ENCODE data around the gene KIF27. TPM values are rescaled to one million over a fixed set of nuclear protein-coding genes. Genes with fewer than 3 reads are reported as not detected.
A peak's percentile ranks its signal among the peaks of the same experiment; 100 is the strongest.

KIF27 gene
- total and polyA plus RNA-seq, 2 of the 4 experiments (the other 2 are of a cell fraction), result 0.60 to 1.6 TPM

GRCh38 chr9:83962165-83962564 is 40.9 kb upstream of the KIF27 start:
- 0 out of 2 replicates have a peak overlapping the region, but pooled peaks have one; percentile 23 for H3K18ac ChIP-seq (ENCODE audit: low read depth, low read length)
- peak overlapping the region; percentile 1; the same call in 1 of the 2 replicates for H2BK120ac ChIP-seq (ENCODE audit: low read depth, low read length)
- no peak overlapping the region for H2AK5ac ChIP-seq (ENCODE audit: low read depth, low read length)
- ChIA-PET POLR2A (ENCODE audit: unreplicated experiment) (no interaction called here), CTCF (interaction anchor here (1.9 kb wide), 1 partner anchor 299 kb away, joined by 6 read pairs; no protein-coding TSS in a partner anchor)
- peak overlapping the region; percentile 22 for H2AK9ac ChIP-seq (replicated peaks; ENCODE audit: low read depth, low read length, poor library complexity)
- peak overlapping the region; percentile 56; the same call in 1 of the 2 replicates for H4K5ac ChIP-seq (ENCODE audit: low read depth, low read length)
- H2BK15ac ChIP-seq (ENCODE audit: low read depth, low read length), result no peak overlapping the region
- no CpG with 5 or more reads among the region's 3 CpGs for WGBS, 2 experiments (ENCODE audit: extremely low coverage in 2 of 2, insufficient read length in 1 of 2)
- no peak overlapping the region for H2BK20ac ChIP-seq (ENCODE audit: low read depth, low read length)
- no peak overlapping the region for H3K4me3 ChIP-seq (ENCODE audit: insufficient read depth, low read depth, low read length)
- H3K27me3 ChIP-seq (ENCODE audit: control insufficient read depth, insufficient read depth, low read length), result no peaks in the 10 kb centered on the region
- peaks cover 4% of the 10 kb centered on the region; the same call in 1 of the 2 replicates for H3K4me1 ChIP-seq (ENCODE audit: control insufficient read depth, insufficient read depth, low read length)
- 0 out of 4 replicates have a peak, but pooled peaks cover 0 to 1% of the 10 kb centered on the region in 2 experiments for H3K79me1 ChIP-seq (ENCODE audit: low read depth in 1 of 2, low read length in 2 of 2)
- DNase-seq, result peak; percentile 23
- peak overlapping the region; percentile 2; the same call in 1 of the 2 replicates for H3K4ac ChIP-seq (ENCODE audit: low read depth, low read length)
- no peak overlapping the region for H2AFZ ChIP-seq (replicated peaks; ENCODE audit: low read length, poor library complexity)
- intact Hi-C loops (cut with micrococcal nuclease), result no loop called here
- H3K56ac ChIP-seq (ENCODE audit: extremely low read depth, insufficient read depth, low read length), result no peak overlapping the region
- H3K36me3 ChIP-seq (ENCODE audit: control insufficient read depth, insufficient read depth, low read length), result peaks cover 5% of the 10 kb centered on the region
- H3K14ac ChIP-seq (replicated peaks; ENCODE audit: low read depth, low read length), result no peak overlapping the region
- H3K23ac ChIP-seq (ENCODE audit: low read depth, low read length), result no peak overlapping the region
- BruUV-seq (replicated peaks), result no TSS peak
- peaks cover 7% of the 10 kb centered on the region; the same call in 1 of the 2 replicates for H4K20me1 ChIP-seq (ENCODE audit: insufficient read depth, low read length)
- in situ Hi-C loops (cut with MboI; ENCODE audit: low sequenced_read_pairs), result no loop called here
- dilution Hi-C loops (cut with HindIII; ENCODE audit: low sequenced_read_pairs, unreplicated experiment), result no loop called here
- H3K9ac ChIP-seq (ENCODE audit: low read depth, low read length), result no peak overlapping the region
- peak overlapping the region in 1 of 2 experiments; percentile 2; a peak in 2 of 4 replicates for H4K8ac ChIP-seq (ENCODE audit: low read depth in 2 of 2, low read length in 2 of 2)
- H3K4me2 ChIP-seq (ENCODE audit: low read depth, low read length), result no peak overlapping the region
- 0 out of 2 replicates have a peak, but pooled peaks cover 3% of the 10 kb centered on the region for H3K9me1 ChIP-seq (ENCODE audit: insufficient read depth, low read length)
- peak overlapping the region; percentile 56 for H4K91ac ChIP-seq (ENCODE audit: insufficient read depth, low read depth, low read length)
- TF ChIP-seq CEBPB (IDR thresholded peaks at IDR 0.05; ENCODE audit: low read depth, low read length) (peak; percentile 57; the same call in 1 of the 2 replicates), MAZ (IDR thresholded peaks at IDR 0.05; ENCODE audit: borderline replicate concordance, low read depth, low read length) (no peak)
- ATAC-seq (ENCODE audit: low read depth), result no peak
- H2BK5ac ChIP-seq (ENCODE audit: low read depth, low read length, poor library complexity, severe bottlenecking), result no peak overlapping the region
- H3K9me3 ChIP-seq (ENCODE audit: control insufficient read depth, insufficient read depth, low read length), result no peaks in the 10 kb centered on the region
- H3K27ac ChIP-seq (ENCODE audit: insufficient read depth, low read length), result no peak overlapping the region
